ENCODE measurements around the gene ZNF334.

Gene ZNF334

GRCh38 chr20:46523696-46524328, 10.5 kb upstream of the ZNF334 start:
- Histone ChIP-seq H3K27me3 (peaks cover 0 to 29% of the 10 kb centered on the region in 2 donors), H3K36me3 (no peaks in the 10 kb centered on the region), H3K4me3 (no peak overlapping the region), H3K4me1 (no peaks in the 10 kb centered on the region), H3K27ac (no peak overlapping the region), H3K9me3 (peaks cover 0 to 3% (median 0%) of the 10 kb centered on the region in 3 donors)
- DNase-seq = no peak
- intact Hi-C loops (cut with DNase I; ENCODE audit: low total_unique reads) = no loop called here
- no peak for TF ChIP-seq CTCF (IDR thresholded peaks at IDR 0.05)

- Histone ChIP-seq H3K27me3 (peaks cover 0 to 30% of the 10 kb centered on the region in 2 donors), H3K36me3 (no peaks in the 10 kb centered on the region), H3K9me3 (peaks cover 0 to 3% (median 0%) of the 10 kb centered on the region in 3 donors), H3K4me1 (no peaks in the 10 kb centered on the region), H3K27ac (no peak overlapping the region), H3K4me3 (no peak overlapping the region)
- intact Hi-C loops (cut with DNase I; ENCODE audit: low total_unique reads) = no loop called here
- DNase-seq = no peak
- TF ChIP-seq CTCF (IDR thresholded peaks at IDR 0.05) = no peak
These were observed 9.7 kb upstream of the ZNF334 start for GRCh38 chr20:46523108-46523507.

- peak in 1 of 2 donors; percentile 22 for DNase-seq
- intact Hi-C loops (cut with DNase I; ENCODE audit: low total_unique reads) = no loop called here
- TF ChIP-seq CTCF (IDR thresholded peaks at IDR 0.05) = peak; percentile 29 to 39
- Histone ChIP-seq H3K36me3 (no peaks in the 10 kb centered on the region), H3K27me3 (peaks cover 0 to 17% of the 10 kb centered on the region in 2 donors), H3K27ac (no peak overlapping the region), H3K9me3 (peaks cover 0 to 3% (median 0%) of the 10 kb centered on the region in 3 donors), H3K4me1 (no peaks in the 10 kb centered on the region), H3K4me3 (no peak overlapping the region)
These were observed 7.7 kb upstream of the ZNF334 start for GRCh38 chr20:46520976-46521579.

GRCh38 chr20:46520540-46520939, 7.2 kb upstream of the ZNF334 start:
- Histone ChIP-seq H3K9me3 (peaks cover 0 to 3% (median 0%) of the 10 kb centered on the region in 3 donors), H3K4me3 (no peak overlapping the region), H3K36me3 (no peaks in the 10 kb centered on the region), H3K4me1 (no peaks in the 10 kb centered on the region), H3K27ac (no peak overlapping the region), H3K27me3 (peaks cover 0 to 17% of the 10 kb centered on the region in 2 donors)
- no peak for TF ChIP-seq CTCF (IDR thresholded peaks at IDR 0.05)
- no peak for DNase-seq
- intact Hi-C loops (cut with DNase I; ENCODE audit: low total_unique reads) = no loop called here

GRCh38 chr20:46519471-46520068, 6.2 kb upstream of the ZNF334 start:
- no peak for TF ChIP-seq CTCF (IDR thresholded peaks at IDR 0.05)
- intact Hi-C loops (cut with DNase I; ENCODE audit: low total_unique reads) = no loop called here
- H3K27me3 ChIP-seq = peaks cover 0 to 17% of the 10 kb centered on the region in 2 donors

More at GRCh38 chr20:46519471-46520068, 6.2 kb upstream of the ZNF334 start:
- no peak for DNase-seq
- no peaks in the 10 kb centered on the region for H3K4me1 ChIP-seq
- peaks cover 0 to 3% (median 0%) of the 10 kb centered on the region in 3 donors for H3K9me3 ChIP-seq
- no peak overlapping the region for H3K4me3 ChIP-seq
- H3K27ac ChIP-seq = no peak overlapping the region
- H3K36me3 ChIP-seq = no peaks in the 10 kb centered on the region
